Prostate gland (tissue), 2 donors: ENCODE data around the gene KRT34. TPM values are rescaled to one million over a fixed set of nuclear protein-coding genes. Genes with fewer than 3 reads are reported as not detected.
"Not testable (repeated sequence)": the region's sequence is repeated elsewhere in the genome, so short reads cannot be mapped to it uniquely, and the experiment has no call there.

ENCODE experiments used
- DNase-seq: peaks from one replicate; pipeline ENCODE4 v3.0.0-alpha.2; 2019; ENCODE audit warnings: low spot score
- H3K27ac ChIP-seq, 2 donors: fragments of 200-600 bp; sonication (generic); 2 replicates each; pipeline ENCODE4 v1.5.1; 2017 to 2019
- H3K27me3 ChIP-seq: fragments of 200-600 bp; sonication (generic); replicated peaks from 2 replicates; pipeline ENCODE4 v1.5.1; 2019; ENCODE audit not compliant: insufficient read depth
- H3K36me3 ChIP-seq, 2 donors: fragments of 200-600 bp; sonication (generic); 1 replicate in 1 of 2; 2 replicates in 1 of 2; pipeline versions ENCODE4 v1.5.1 to v1.8.1; 2017 to 2019
- H3K4me1 ChIP-seq: fragments of 200-600 bp; sonication (generic); replicated peaks from 2 replicates; pipeline ENCODE4 v1.5.1; 2019
- H3K4me3 ChIP-seq, 2 donors: fragments of 200-600 bp; sonication (generic); 2 replicates each; pipeline ENCODE4 v1.5.1; 2017 to 2019
- H3K9me3 ChIP-seq: fragments of 200-600 bp; sonication (generic); 2 replicates; pipeline ENCODE4 v1.5.1; 2017
- CTCF ChIP-seq, 4 experiments: fragments of 200-600 bp in 2 of 4; fragments of 450-650 bp in 2 of 4; sonication (generic) in 2 of 4; IDR thresholded peaks; 1 replicate in 3 of 4; 2 replicates in 1 of 4; pipeline ENCODE4 v1.5.1; 2016 to 2019; ENCODE audit warnings: antibody characterized with exemption in 4 of 4, mild to moderate bottlenecking in 2 of 4, moderate library complexity in 2 of 4
- POLR2A ChIP-seq: fragments of 450-650 bp; IDR thresholded peaks from one replicate; pipeline ENCODE4 v1.6.1; 2016; ENCODE audit warnings: antibody characterized with exemption, mild to moderate bottlenecking
- POLR2AphosphoS5 ChIP-seq: sonication (generic); formaldehyde crosslinking; IDR thresholded peaks from one replicate; pipeline ENCODE4 v1.6.1; 2017; ENCODE audit warnings: antibody characterized with exemption
- WGBS: methylation state at CpG from one replicate; pipeline ENCODE4 v1.1.5; 2018; 5-methylcytosine and 5-hydroxymethylcytosine counted together
- intact Hi-C: fragments of 100-400 bp; cut with DNase I; formaldehyde crosslinking; loops from one replicate; pipeline ENCODE4 v1.14.2; 2022
- total RNA-seq, 2 donors: library from RNA; depleted of rRNA; stranded (reverse); fragments of >200 nt; gene quantifications; one replicate each; pipeline ENCODE4 v1.1.0, GENCODE V29; 2016

The KRT34 gene
- total RNA-seq, 2 donors from 2014 or later: 1.5 TPM; not detected in 1

GRCh38 chr17:41395611-41396010, 13.5 kb upstream of the KRT34 start:
- Histone ChIP-seq H3K27ac (no peak overlapping the region), H3K4me3 (no peak overlapping the region), H3K4me1 (no peaks in the 10 kb centered on the region), H3K9me3 (no peaks in the 10 kb centered on the region), H3K27me3 (no peaks in the 10 kb centered on the region), H3K36me3 (no peaks in the 10 kb centered on the region)
- WGBS: 100% methylated on average over 1 of the region's 1 CpG
- intact Hi-C loops: no loop called here
- TF ChIP-seq POLR2AphosphoS5 (no peak), POLR2A (no peak), CTCF (IDR thresholded peaks at IDR 0.05) (no peak)
- DNase-seq: no peak

DNA sequence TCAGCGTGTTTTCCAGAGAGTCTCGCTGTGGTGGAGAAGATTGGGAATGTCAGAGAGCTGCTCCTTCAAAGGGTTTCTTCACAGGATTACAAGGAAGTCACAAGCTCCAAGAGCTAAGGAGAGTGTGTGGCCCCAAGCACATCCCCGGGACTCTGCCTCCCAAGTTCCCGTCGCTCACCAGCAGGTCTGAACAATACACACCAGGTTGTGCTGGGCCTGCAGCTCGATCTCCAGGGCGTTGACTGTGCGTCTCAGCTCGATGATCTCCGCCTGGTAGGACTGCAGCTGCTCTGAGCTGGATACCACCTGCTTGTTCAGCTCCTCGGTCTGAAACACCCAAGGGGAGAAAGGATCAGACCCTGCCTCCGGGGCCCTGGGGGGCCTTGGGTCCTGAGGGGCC, 12.9 kb upstream of the KRT34 start:
- DNase-seq, H3K27me3 ChIP-seq, H3K4me1 ChIP-seq, H3K27ac ChIP-seq, H3K9me3 ChIP-seq, H3K4me3 ChIP-seq, H3K36me3 ChIP-seq, intact Hi-C loops: not testable (repeated sequence)
- 68% methylated on average over 9 of the region's 12 CpGs for WGBS

- 50% methylated on average over 10 of the region's 10 CpGs for WGBS
- intact Hi-C loops: no loop called here
Measured at GRCh38 chr17:41394254-41394996, 12.3 kb upstream of the KRT34 start.

DNA sequence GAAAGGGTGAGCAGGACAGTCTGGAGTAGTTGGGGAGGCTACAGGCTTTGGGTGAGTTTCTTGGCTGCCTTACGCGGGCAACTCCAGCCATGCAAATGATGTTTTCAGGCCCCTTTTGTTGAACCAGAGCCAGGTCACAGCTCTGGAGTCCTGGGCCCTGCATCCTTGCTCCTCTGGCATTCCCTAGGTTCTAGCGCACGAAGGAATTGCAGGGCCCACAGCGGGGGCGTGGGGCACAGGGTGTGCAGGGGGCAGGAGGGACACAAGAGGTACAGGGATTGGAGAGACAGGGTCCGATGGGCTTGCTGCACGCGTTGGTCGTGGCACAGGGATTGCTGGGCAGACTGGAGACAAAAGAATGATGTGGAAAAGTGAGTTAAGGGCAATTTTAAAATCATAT, 11.7 kb upstream of the KRT34 start:
- no peaks in the 10 kb centered on the region for H3K4me1 ChIP-seq
- WGBS: 80% methylated on average over 10 of the region's 10 CpGs
- TF ChIP-seq CTCF (IDR thresholded peaks at IDR 0.05): no peak
- no peak for TF ChIP-seq POLR2A
- no peak for TF ChIP-seq POLR2AphosphoS5

More at GRCh38 chr17:41394254-41394996, 12.3 kb upstream of the KRT34 start:
- Histone ChIP-seq H3K36me3 (no peaks in the 10 kb centered on the region), H3K27me3 (no peaks in the 10 kb centered on the region), H3K4me3 (no peak overlapping the region), H3K9me3 (no peaks in the 10 kb centered on the region), H3K27ac (no peak overlapping the region), H3K4me1 (no peaks in the 10 kb centered on the region)
- DNase-seq: peak; percentile 16
- TF ChIP-seq CTCF (IDR thresholded peaks at IDR 0.05): no peak
- TF ChIP-seq POLR2A: no peak
- no peak for TF ChIP-seq POLR2AphosphoS5

GRCh38 chr17:41393294-41393693, 11.2 kb upstream of the KRT34 start:
- intact Hi-C loops: no loop called here
- DNase-seq: no peak
- no peaks in the 10 kb centered on the region for H3K27me3 ChIP-seq
- TF ChIP-seq POLR2AphosphoS5 (no peak), CTCF (IDR thresholded peaks at IDR 0.05) (no peak), POLR2A (no peak)
- no peak overlapping the region for H3K27ac ChIP-seq
- no peaks in the 10 kb centered on the region for H3K4me1 ChIP-seq
- WGBS: 39% methylated on average over 5 of the region's 5 CpGs
- H3K9me3 ChIP-seq: no peaks in the 10 kb centered on the region
- no peaks in the 10 kb centered on the region for H3K36me3 ChIP-seq
- H3K4me3 ChIP-seq: no peak overlapping the region

More for the DNA sequence above, 11.7 kb upstream of the KRT34 start:
- intact Hi-C loops: no loop called here
- Histone ChIP-seq H3K36me3 (no peaks in the 10 kb centered on the region), H3K27me3 (no peaks in the 10 kb centered on the region), H3K27ac (no peak overlapping the region), H3K4me3 (no peak overlapping the region), H3K9me3 (no peaks in the 10 kb centered on the region)
- DNase-seq: no peak
